GM18508 (cell line): ENCODE data around the gene DDX27.

Source experiments
- ATAC-seq: cut with Tn5 transposase; IDR thresholded peaks from one replicate; pipeline ENCODE4 v1.9.1; 2021; ENCODE audit warnings: moderate number of reproducible peaks; ENCODE audit not compliant: insufficient read depth, unreplicated experiment

The DDX27 gene

DNA sequence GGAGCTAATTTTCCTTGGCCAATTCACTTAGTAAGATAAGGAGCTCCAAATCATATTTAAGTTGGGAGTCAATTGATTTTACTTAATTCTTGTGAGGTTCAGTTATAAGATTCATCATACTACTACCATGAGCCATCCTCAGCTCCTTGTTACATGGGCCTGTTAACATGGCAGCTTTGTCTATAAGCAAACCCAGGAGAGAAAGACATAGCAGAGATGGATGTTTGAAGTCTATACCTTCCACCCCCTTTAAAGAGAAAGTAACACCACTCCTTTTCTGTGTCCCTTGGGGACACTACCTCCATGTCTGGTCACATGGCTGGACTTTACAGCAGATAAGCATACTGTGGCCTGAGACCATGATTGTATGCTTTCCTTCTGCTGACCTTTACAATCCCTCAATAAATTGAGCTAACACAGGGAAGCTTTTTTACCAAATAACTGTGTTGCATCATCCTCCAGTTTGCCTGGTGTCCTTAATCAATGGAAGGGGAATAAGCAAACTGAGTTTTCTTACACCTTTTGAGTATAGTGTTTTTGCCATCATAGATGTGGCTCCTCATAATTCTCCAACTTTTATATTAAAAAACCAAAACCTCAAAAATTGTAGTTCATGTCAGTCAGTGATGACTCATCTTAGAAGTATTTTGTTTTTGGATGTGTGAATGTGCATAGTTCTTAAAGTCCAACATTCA lies 68.5 kb downstream of the DDX27 start:
- no peak for ATAC-seq

DNA sequence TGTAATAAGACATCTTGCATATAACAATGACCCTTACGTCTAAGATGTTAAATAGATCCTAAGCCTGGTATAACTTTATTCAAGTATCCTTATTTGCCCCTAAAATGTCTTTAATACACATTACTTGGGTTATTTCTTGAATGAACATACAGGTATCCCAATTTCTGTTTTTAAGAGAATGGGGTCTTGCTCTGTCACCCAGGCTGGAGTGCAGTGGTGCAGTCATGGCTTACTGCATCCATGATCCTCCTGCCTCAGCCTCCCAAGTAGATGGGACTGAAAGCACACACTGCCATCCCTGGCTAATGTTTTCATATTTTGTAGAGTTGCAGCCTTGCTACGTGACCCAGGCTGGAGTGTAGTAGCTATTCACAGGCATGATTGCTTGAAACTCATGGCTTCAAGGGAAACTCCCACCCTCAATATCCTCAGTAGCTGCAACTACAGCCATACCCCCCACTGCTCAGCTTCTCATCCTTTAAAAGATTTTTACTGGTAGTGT lies 69.1 kb downstream of the DDX27 start:
- no peak for ATAC-seq

DNA sequence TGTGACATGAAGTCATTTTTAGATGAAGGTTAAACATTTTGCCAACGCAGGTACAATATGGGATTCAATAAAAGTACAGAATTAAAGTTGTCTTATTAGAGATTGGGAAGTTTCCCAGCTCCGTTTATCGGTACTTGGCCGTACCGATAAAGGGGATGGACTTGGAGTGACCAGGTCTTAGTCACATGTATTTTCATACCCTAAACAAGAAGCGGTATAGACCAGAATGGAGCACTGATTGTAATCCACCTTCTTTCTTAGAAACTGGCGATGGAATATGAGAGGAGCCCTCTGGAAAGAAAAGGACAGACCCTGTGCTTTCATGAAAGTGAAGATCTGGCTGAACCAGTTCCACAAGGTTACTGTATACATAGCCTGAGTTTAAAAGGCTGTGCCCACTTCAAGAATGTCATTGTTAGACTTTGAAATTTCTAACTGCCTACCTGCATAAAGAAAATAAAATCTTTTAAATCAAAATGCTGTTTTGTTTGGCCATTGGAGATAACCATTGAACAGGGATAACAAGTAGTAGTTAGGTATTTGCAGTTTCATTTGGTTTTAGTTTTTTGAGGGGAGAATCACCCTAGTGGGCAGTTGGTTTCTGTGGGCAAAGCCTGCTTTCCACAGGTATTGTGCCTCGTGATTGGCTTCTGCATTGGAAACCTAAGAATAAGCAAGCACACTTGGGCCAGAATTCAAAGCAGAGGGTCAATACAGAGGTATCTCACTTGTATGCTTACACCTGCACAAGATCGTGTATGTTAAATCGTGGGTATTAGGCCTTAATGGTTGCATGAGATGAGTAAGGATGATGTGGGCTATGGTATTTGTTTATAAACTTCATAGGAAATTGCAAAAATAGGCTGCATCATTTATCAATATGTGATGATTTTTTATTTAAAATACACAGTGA lies 69.8 kb downstream of the DDX27 start:
- no peak for ATAC-seq

DNA sequence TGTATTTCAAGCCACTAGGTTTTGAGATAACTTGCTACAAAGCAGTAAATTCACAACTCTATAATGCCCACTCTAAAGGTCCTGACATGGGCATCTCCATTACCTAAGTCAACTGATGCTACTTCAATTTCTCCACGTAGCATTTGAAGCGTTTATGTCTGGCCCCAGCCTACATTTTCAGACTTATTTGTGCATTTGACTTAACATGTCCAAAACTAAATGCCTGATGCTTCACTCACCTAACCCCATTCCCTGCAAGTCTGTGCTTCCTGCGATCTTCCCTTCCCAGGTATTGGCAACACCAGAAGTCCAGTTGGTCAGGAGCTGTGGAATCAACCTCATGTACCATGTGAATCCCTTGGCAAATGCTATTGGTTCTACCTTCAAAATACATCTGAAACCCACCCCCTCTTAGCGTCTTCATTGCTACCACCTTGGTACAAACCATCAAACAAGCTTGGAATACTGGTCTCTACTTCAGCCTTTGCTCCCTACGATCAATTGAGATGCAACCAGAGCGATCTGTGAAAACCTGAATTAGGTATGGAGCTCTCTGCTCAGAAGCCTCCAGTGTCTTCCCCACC lies 71.5 kb downstream of the DDX27 start:
- ATAC-seq = no peak

DNA sequence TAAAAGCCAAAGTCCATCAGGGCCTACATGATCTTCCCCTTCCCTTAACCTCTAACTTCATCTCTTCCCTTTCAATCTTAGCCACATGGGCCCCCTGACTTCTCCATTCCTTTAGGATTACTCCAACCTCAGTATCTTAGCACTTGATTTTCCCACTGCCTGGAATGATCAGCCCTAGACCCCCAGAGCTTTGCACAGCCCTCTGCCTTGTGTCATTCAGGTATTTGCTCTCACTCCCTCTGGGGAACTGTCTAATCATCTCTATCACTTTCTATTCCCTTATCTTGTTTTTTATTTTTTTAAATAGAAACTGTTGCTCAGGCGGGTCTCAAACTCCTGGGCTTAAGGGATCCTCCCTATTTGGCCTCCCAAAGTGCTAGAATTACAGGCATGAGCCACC lies 72.0 kb downstream of the DDX27 start:
- no peak for ATAC-seq

DNA sequence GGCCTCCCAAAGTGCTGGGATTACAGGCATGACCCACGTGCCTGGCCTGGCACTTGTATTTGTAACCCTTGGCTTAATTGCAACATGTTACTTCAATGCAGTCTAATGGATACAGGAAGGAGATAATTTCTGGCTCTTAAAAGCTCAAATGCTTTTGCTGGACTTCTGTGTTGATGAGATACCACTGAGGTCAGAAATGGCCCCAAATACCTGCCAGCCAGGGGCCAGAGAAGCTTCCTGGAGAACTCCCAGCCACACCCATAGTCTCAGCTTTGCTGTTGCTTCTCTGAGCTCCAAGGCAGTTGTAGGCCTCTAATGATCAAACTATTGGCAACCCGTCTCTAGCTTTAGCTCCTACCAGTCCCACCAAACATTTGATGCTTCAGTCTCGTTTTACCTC lies 72.8 kb downstream of the DDX27 start:
- ATAC-seq = no peak

DNA sequence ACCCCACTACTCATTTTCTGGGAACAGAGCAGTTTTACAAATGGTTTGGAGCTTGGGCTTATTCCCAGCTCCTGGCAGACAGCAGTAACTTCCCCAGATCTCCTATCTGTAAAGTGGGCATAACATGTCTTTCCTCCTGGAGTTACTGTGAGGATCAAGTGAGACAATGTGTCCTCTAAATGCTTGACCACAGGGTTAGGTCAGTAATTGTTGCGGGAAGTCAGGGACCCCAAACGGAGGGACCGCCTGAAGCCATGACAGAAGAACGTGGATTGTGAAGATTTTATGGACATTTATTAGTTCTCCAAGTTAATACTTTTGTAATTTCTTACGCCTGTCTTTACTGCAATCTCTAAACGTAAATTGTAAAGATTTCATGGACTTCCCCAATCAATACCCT lies 73.9 kb downstream of the DDX27 start:
- ATAC-seq = no peak
